Measurements from ENCODE around the gene NR3C2. TPM values are rescaled to one million over a fixed set of nuclear protein-coding genes. Genes with fewer than 3 reads are reported as not detected.

NR3C2 gene
- total and polyA plus RNA-seq, 3 donors from 2014 or later, result 17.6 to 28.1 (median 19.9) TPM

GRCh38 chr4:148420397-148420796 is 21.8 kb downstream of the NR3C2 start:
- WGBS, 2 donors, result 43 to 46% methylated on average over 2 of the region's 2 CpGs
- H3K27ac ChIP-seq, result no peak overlapping the region
- no peak for DNase-seq
- TF ChIP-seq, protein P1, sequence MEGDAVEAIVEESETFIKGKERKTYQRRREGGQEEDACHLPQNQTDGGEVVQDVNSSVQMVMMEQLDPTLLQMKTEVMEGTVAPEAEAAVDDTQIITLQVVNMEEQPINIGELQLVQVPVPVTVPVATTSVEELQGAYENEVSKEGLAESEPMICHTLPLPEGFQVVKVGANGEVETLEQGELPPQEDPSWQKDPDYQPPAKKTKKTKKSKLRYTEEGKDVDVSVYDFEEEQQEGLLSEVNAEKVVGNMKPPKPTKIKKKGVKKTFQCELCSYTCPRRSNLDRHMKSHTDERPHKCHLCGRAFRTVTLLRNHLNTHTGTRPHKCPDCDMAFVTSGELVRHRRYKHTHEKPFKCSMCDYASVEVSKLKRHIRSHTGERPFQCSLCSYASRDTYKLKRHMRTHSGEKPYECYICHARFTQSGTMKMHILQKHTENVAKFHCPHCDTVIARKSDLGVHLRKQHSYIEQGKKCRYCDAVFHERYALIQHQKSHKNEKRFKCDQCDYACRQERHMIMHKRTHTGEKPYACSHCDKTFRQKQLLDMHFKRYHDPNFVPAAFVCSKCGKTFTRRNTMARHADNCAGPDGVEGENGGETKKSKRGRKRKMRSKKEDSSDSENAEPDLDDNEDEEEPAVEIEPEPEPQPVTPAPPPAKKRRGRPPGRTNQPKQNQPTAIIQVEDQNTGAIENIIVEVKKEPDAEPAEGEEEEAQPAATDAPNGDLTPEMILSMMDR (IDR thresholded peaks at IDR 0.05), result no peak
- no peak for TF ChIP-seq POLR2A (IDR thresholded peaks at IDR 0.05)
- H3K4me3 ChIP-seq, result no peak overlapping the region
- intact Hi-C loops (cut with DNase I; ENCODE audit: low total_unique reads), result no loop called here
- H3K27me3 ChIP-seq, result no peaks in the 10 kb centered on the region
- H3K36me3 ChIP-seq (ENCODE audit: low read depth, missing control alignments), result no peaks in the 10 kb centered on the region
- H3K4me1 ChIP-seq, result peaks cover 3% of the 10 kb centered on the region
- H3K9me3 ChIP-seq, result no peaks in the 10 kb centered on the region

DNA sequence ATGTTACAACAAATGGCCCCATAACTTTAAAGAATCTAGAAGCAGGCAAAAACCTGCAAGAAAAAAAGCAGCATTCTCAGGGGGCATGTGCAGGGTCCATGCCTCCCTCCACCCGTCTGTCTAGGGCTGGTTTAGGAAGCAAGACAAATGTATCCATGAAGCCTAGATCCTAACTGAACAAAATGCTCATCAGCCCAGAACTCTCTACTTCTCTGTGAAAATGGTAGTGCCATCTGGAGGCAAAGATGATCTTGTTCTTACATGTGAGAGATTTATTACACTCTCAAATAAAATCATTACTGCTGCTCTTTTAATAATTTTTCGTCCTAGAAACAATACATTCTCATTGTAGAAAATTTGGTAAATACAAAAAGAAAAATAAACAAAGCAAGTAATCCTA is 26.7 kb downstream of the NR3C2 start:
- H3K27ac ChIP-seq, result no peak overlapping the region
- no peaks in the 10 kb centered on the region for H3K4me1 ChIP-seq
- intact Hi-C loops (cut with DNase I; ENCODE audit: low total_unique reads), result no loop called here
- no peaks in the 10 kb centered on the region for H3K9me3 ChIP-seq
- H3K27me3 ChIP-seq, result no peaks in the 10 kb centered on the region
- no peaks in the 10 kb centered on the region for H3K36me3 ChIP-seq (ENCODE audit: low read depth, missing control alignments)
- DNase-seq, result no peak
- no peak for TF ChIP-seq POLR2A (IDR thresholded peaks at IDR 0.05)
- TF ChIP-seq, protein P1 (IDR thresholded peaks at IDR 0.05), result no peak
- WGBS, 2 donors, result 57 to 66% methylated on average over 2 of the region's 2 CpGs
- H3K4me3 ChIP-seq, result no peak overlapping the region

DNA sequence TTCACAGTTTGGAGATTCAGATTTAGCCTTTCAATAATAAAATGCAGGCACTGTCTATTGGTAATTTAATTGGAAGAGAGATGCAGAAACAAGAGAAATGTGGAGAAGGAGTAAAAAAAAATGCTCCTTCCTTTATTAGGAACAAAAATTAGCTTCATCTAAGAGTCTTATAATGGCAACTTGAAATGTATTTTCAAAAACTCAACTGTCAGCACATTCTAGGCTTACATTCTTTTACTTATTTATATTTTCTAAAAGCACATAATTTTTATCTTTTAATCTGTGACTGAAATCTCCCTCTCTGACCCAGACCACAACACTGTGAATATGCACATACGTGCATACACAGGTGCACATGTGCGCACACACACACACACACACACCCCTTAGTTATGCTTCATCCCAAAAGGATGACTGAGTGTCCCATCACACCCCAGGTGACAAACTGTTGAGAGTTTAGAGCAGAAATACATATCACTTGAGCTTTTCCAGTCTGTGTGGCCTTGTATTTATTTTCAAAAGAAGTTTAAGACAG is 29.7 kb downstream of the NR3C2 start:
- intact Hi-C loops (cut with DNase I; ENCODE audit: low total_unique reads), result no loop called here
- Histone ChIP-seq H3K4me3 (no peak overlapping the region), H3K27me3 (no peaks in the 10 kb centered on the region), H3K27ac (no peak overlapping the region), H3K9me3 (no peaks in the 10 kb centered on the region), H3K36me3 (ENCODE audit: low read depth, missing control alignments) (no peaks in the 10 kb centered on the region), H3K4me1 (no peaks in the 10 kb centered on the region)
- WGBS, 2 donors, result 78 to 100% methylated on average over 2 of the region's 2 CpGs
- TF ChIP-seq, protein P1 (IDR thresholded peaks at IDR 0.05), result no peak
- no peak for TF ChIP-seq POLR2A (IDR thresholded peaks at IDR 0.05)
- no peak for DNase-seq

- DNase-seq, result no peak
- no peaks in the 10 kb centered on the region for H3K36me3 ChIP-seq (ENCODE audit: low read depth, missing control alignments)
- H3K9me3 ChIP-seq, result no peaks in the 10 kb centered on the region
- TF ChIP-seq, protein P1 (IDR thresholded peaks at IDR 0.05), result no peak
- TF ChIP-seq POLR2A (IDR thresholded peaks at IDR 0.05), result no peak
- intact Hi-C loops (cut with DNase I; ENCODE audit: low total_unique reads), result no loop called here
- H3K27ac ChIP-seq, result no peak overlapping the region
- no peaks in the 10 kb centered on the region for H3K4me1 ChIP-seq
- H3K4me3 ChIP-seq, result no peak overlapping the region
- 82 to 84% methylated on average over 5 of the region's 5 CpGs for WGBS, 2 donors
- H3K27me3 ChIP-seq, result no peaks in the 10 kb centered on the region
Measured at GRCh38 chr4:148405161-148405893, 36.9 kb downstream of the NR3C2 start.

DNA sequence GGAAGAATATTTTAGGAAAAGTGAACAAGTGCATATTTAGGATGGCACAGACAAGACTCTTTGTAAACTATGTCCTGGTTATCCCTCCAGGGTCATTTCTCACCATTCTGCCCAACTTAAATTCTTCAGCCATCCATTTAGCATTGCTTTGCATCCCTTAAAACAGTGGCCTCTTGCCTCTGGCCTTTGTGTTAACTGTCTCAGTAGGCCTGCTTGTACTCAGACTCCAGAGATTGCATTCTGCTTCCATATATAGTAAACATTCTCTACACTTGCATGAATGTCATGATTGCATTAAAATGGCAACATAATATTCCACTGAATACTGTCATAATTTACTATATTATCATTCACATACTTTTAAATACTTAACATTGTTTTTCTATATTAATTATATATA is 43.2 kb downstream of the NR3C2 start:
- no peaks in the 10 kb centered on the region for H3K4me1 ChIP-seq
- DNase-seq, result no peak
- H3K9me3 ChIP-seq, result no peaks in the 10 kb centered on the region
- H3K4me3 ChIP-seq, result no peak overlapping the region
- H3K36me3 ChIP-seq (ENCODE audit: low read depth, missing control alignments), result no peaks in the 10 kb centered on the region
- no peak overlapping the region for H3K27ac ChIP-seq
- H3K27me3 ChIP-seq, result no peaks in the 10 kb centered on the region
- intact Hi-C loops (cut with DNase I; ENCODE audit: low total_unique reads), result no loop called here
- no peak for TF ChIP-seq POLR2A (IDR thresholded peaks at IDR 0.05)
- TF ChIP-seq, protein P1 (IDR thresholded peaks at IDR 0.05), result no peak

Data from testis (tissue), 3 donors.